ENCODE measurements around the gene PDE4C.

GRCh38 chr19:18273561-18274218 is 47.5 kb upstream of the PDE4C start:
- TF ChIP-seq BHLHE40 (IDR thresholded peaks at IDR 0.05; ENCODE audit: borderline replicate concordance) (no peak), SUZ12 (IDR thresholded peaks at IDR 0.05) (no peak), ELF4 (IDR thresholded peaks at IDR 0.05) (no peak)

All from HEK293T (cell line).